ENCODE results near the gene LMF2.

Gene LMF2

DNA sequence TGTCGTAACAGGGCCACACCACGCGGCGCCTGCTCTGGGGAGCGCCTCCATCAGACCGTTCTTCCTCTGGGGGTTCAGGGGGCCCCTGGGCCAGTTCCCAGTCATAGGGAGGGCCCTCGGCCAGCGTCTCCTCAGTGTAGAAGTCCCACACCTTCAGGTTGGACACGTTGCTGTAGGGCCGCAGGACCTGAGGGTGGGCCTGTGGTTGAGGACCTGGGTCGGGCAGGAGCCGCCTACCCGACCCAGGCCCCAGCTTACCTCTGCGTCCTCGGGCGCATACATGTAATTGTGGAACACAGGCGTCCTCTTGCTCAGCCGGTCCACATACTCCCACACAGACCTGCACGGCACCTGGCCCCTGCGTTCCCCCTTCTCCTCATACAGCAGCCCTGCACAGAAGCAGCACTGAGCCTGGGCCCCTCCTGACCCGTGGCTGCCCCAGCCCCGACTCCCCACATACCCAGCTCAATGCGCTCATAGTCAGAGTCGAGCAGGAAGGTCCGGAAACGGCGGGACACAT is 52.9 kb downstream of the LMF2 start:
- H3K27me3 Mint-ChIP-seq = no peaks in the 10 kb centered on the region
- no peaks in the 10 kb centered on the region for H3K9me3 Mint-ChIP-seq
- peaks cover 5% of the 10 kb centered on the region for H3K4me1 Mint-ChIP-seq
- no peak for ATAC-seq (ENCODE audit: low read depth)
- no peak overlapping the region for H3K27ac Mint-ChIP-seq
- peaks cover 21% of the 10 kb centered on the region for H3K36me3 Mint-ChIP-seq
- DNase-seq (ENCODE audit: low spot score in 2 of 2) = no peak
- H3K4me3 Mint-ChIP-seq = no peak overlapping the region
